NCI-H1436 treated with DMSO at 0.1 percent for 48 hours (cell line): ENCODE measurements around the gene CBFA2T3.
A peak's percentile ranks its signal among the peaks of the same experiment; 100 is the strongest.

Experiments used
- DNase-seq: peaks from one replicate; lab custom pipeline; 2025; lab: John Stamatoyannopoulos, UW

CBFA2T3 gene

GRCh38 chr16:88857728-88858339, 119.2 kb downstream of the CBFA2T3 start:
- DNase-seq = no peak

GRCh38 chr16:88856828-88857727, 119.9 kb downstream of the CBFA2T3 start, which contains the start of the genes GALNS and TRAPPC2L:
Gene GALNS, minus strand, starts transcription at chr16:88856947. Its CDS starts 70 bp downstream, at chr16:88856877.
Gene TRAPPC2L, plus strand, starts transcription at chr16:88857127. Its CDS starts 24 bp downstream, at chr16:88857151.
- DNase-seq = peak; percentile 75

GRCh38 chr16:88856122-88856827, 120.7 kb downstream of the CBFA2T3 start:
- no peak for DNase-seq

GRCh38 chr16:88855736-88856121, 121.3 kb downstream of the CBFA2T3 start:
- DNase-seq = no peak

GRCh38 chr16:88855176-88855575, 121.8 kb downstream of the CBFA2T3 start:
- no peak for DNase-seq

GRCh38 chr16:88854306-88855111, 122.5 kb downstream of the CBFA2T3 start:
- no peak for DNase-seq

- no peak for DNase-seq
Measured at GRCh38 chr16:88853325-88853941, 123.6 kb downstream of the CBFA2T3 start.

- DNase-seq = no peak
Measured at GRCh38 chr16:88851616-88852015, 125.4 kb downstream of the CBFA2T3 start.

GRCh38 chr16:88850531-88851199, 126.3 kb downstream of the CBFA2T3 start:
- no peak for DNase-seq

- no peak for DNase-seq
Measured at GRCh38 chr16:88848557-88848956, 128.4 kb downstream of the CBFA2T3 start.

- no peak for DNase-seq
Measured at GRCh38 chr16:88847654-88848053, 129.4 kb downstream of the CBFA2T3 start.

GRCh38 chr16:88846088-88846487, 130.9 kb downstream of the CBFA2T3 start:
- no peak for DNase-seq

- no peak for DNase-seq
Measured at GRCh38 chr16:88844419-88845036, 132.5 kb downstream of the CBFA2T3 start.

- no peak for DNase-seq
Measured at GRCh38 chr16:88843256-88843655, 133.8 kb downstream of the CBFA2T3 start.

GRCh38 chr16:88842806-88843205, 134.2 kb downstream of the CBFA2T3 start:
- DNase-seq = no peak

GRCh38 chr16:88842308-88842756, 134.7 kb downstream of the CBFA2T3 start:
- DNase-seq = no peak

GRCh38 chr16:88841521-88842307, 135.3 kb downstream of the CBFA2T3 start:
- no peak for DNase-seq

GRCh38 chr16:88840600-88841215, 136.3 kb downstream of the CBFA2T3 start:
- DNase-seq = no peak
